Transverse colon (tissue), 4 donors: ENCODE measurements around the gene P2RX2. TPM values are rescaled to one million over a fixed set of nuclear protein-coding genes. Genes with fewer than 3 reads are reported as not detected.

Experiments used
- DNase-seq: peaks from one replicate; pipeline ENCODE4 v3.0.0-alpha.2; 2019
- H3K27ac ChIP-seq, 4 donors: fragments of 200-600 bp; sonication (generic); 2 replicates each; pipeline ENCODE4 v1.5.1; 2016 to 2018; ENCODE audit warnings: inconsistent platforms in 4 of 4
- H3K27me3 ChIP-seq: fragments of 200-600 bp; sonication (generic); 2 replicates; pipeline ENCODE4 v1.5.1; 2017; ENCODE audit warnings: inconsistent platforms
- H3K36me3 ChIP-seq, 4 donors: fragments of 200-600 bp; sonication (generic); 2 replicates each; pipeline ENCODE4 v1.5.1; 2017 to 2019; ENCODE audit warnings: inconsistent platforms in 4 of 4
- H3K4me1 ChIP-seq, 4 donors: fragments of 200-600 bp; sonication (generic); 2 replicates each; pipeline ENCODE4 v1.5.1; 2017 to 2020; ENCODE audit warnings: inconsistent platforms in 4 of 4
- H3K4me3 ChIP-seq, 4 donors: fragments of 200-600 bp; sonication (generic); 1 replicate in 1 of 4; 2 replicates in 3 of 4; pipeline versions ENCODE4 v1.5.1 to v1.6.1; 2017 to 2019; ENCODE audit warnings: inconsistent platforms in 4 of 4
- H3K9me3 ChIP-seq, 2 donors: fragments of 200-600 bp; sonication (generic); 2 replicates each; pipeline ENCODE4 v1.5.1; 2017 to 2019; ENCODE audit warnings: inconsistent platforms in 2 of 2
- CTCF ChIP-seq, 5 experiments: fragments of 200-600 bp in 3 of 5; fragments of 450-650 bp in 2 of 5; sonication (generic) in 3 of 5; IDR thresholded peaks; 1 replicate in 2 of 5; 2 replicates in 3 of 5; pipeline ENCODE4 v1.5.1; 2016 to 2017; ENCODE audit warnings: antibody characterized with exemption in 5 of 5, inconsistent platforms in 3 of 5, mild to moderate bottlenecking in 2 of 5, moderate library complexity in 1 of 5
- EP300 ChIP-seq: sonication (generic); formaldehyde crosslinking; IDR thresholded peaks from one replicate; pipeline ENCODE4 v1.6.1; 2017; ENCODE audit warnings: antibody characterized with exemption, low read depth
- POLR2A ChIP-seq: fragments of 450-650 bp; IDR thresholded peaks from one replicate; pipeline ENCODE4 v1.6.1; 2016; ENCODE audit warnings: antibody characterized with exemption, mild to moderate bottlenecking, moderate library complexity
- POLR2AphosphoS5 ChIP-seq, 3 donors: sonication (generic); formaldehyde crosslinking; IDR thresholded peaks; one replicate each; pipeline ENCODE4 v1.6.1; 2016; ENCODE audit warnings: antibody characterized with exemption in 3 of 3
- WGBS, 2 donors: methylation state at CpG; one replicate each; pipeline ENCODE4 v1.1.5; 2018; ENCODE audit warnings: low coverage in 1 of 2; 5-methylcytosine and 5-hydroxymethylcytosine counted together
- in situ Hi-C, 4 donors: fragments of 200-750 bp; cut with MboI; loops; one replicate each; pipeline versions ENCODE4 v1.15.0 to v1.15.1; 2017; ENCODE audit warnings: low sequenced_read_pairs in 3 of 4, low pct_ligation_motif_present in 1 of 4, low pct_unique_long_range_greater_than_20kb in 1 of 4
- intact Hi-C: fragments of 100-400 bp; cut with DNase I; formaldehyde crosslinking; loops from one replicate; pipeline ENCODE4 v1.15.1; 2023; ENCODE audit warnings: low total_unique reads
- total RNA-seq, 4 donors: library from RNA; depleted of rRNA; stranded (reverse); fragments of >200 nt; gene quantifications; one replicate each; pipeline ENCODE4 v1.1.0, GENCODE V29; 2016

Gene P2RX2
- total RNA-seq, 4 donors from 2014 or later = 0.96 to 2.1 TPM; not detected in 2

GRCh38 chr12:132639956-132640520, 21.5 kb downstream of the P2RX2 start:
- H3K27ac ChIP-seq = no peak overlapping the region
- H3K4me1 ChIP-seq = no peaks in the 10 kb centered on the region
- no peaks in the 10 kb centered on the region for H3K9me3 ChIP-seq
- DNase-seq = no peak
- no peak for TF ChIP-seq POLR2AphosphoS5 (IDR thresholded peaks at IDR 0.05)
- TF ChIP-seq CTCF (IDR thresholded peaks at IDR 0.05) = no peak
- TF ChIP-seq POLR2A = no peak
- TF ChIP-seq EP300 = no peak
- H3K27me3 ChIP-seq = no peaks in the 10 kb centered on the region
- intact Hi-C loops (no loop called here), in situ Hi-C loops (no loop called here)
- peaks cover 0 to 20% (median 8%) of the 10 kb centered on the region in 4 donors for H3K36me3 ChIP-seq
- no peak overlapping the region for H3K4me3 ChIP-seq
- 80 to 83% methylated on average over 1 to 12 of the region's 12 CpGs for WGBS, 2 donors

GRCh38 chr12:132640936-132641335, 22.4 kb downstream of the P2RX2 start:
- Histone ChIP-seq H3K9me3 (no peaks in the 10 kb centered on the region), H3K4me1 (no peaks in the 10 kb centered on the region), H3K36me3 (peaks cover 0 to 15% (median 6%) of the 10 kb centered on the region in 4 donors), H3K27ac (no peak overlapping the region), H3K27me3 (no peaks in the 10 kb centered on the region), H3K4me3 (no peak overlapping the region)
- no peak for TF ChIP-seq POLR2AphosphoS5 (IDR thresholded peaks at IDR 0.05)
- TF ChIP-seq POLR2A = no peak
- TF ChIP-seq EP300 = no peak
- no peak for TF ChIP-seq CTCF (IDR thresholded peaks at IDR 0.05)
- WGBS, 2 donors = 80% methylated on average over 10 of the region's 10 CpGs; no CpG with 5 or more reads in 1 of the 2 donors
- in situ Hi-C loops (no loop called here), intact Hi-C loops (no loop called here)
- no peak for DNase-seq

- DNase-seq = no peak
- H3K4me3 ChIP-seq = no peak overlapping the region
- intact Hi-C loops (no loop called here), in situ Hi-C loops (no loop called here)
- H3K27ac ChIP-seq = no peak overlapping the region
- H3K4me1 ChIP-seq = no peaks in the 10 kb centered on the region
- H3K36me3 ChIP-seq = peaks cover 0 to 17% (median 8%) of the 10 kb centered on the region in 4 donors
- H3K9me3 ChIP-seq = no peaks in the 10 kb centered on the region
- TF ChIP-seq POLR2AphosphoS5 (IDR thresholded peaks at IDR 0.05) (no peak), EP300 (no peak), POLR2A (no peak), CTCF (IDR thresholded peaks at IDR 0.05) (no peak)
- H3K27me3 ChIP-seq = no peaks in the 10 kb centered on the region
- whole genome bisulfite sequencing, 2 donors = 96% methylated on average over 28 of the region's 28 CpGs; no CpG with 5 or more reads in 1 of the 2 donors
Observed at GRCh38 chr12:132641811-132642650, 23.5 kb downstream of the P2RX2 start.

- TF ChIP-seq CTCF (IDR thresholded peaks at IDR 0.05) = no peak
- no peak for TF ChIP-seq POLR2A
- no peak for TF ChIP-seq POLR2AphosphoS5 (IDR thresholded peaks at IDR 0.05)
- no peak for TF ChIP-seq EP300
- no peaks in the 10 kb centered on the region for H3K27me3 ChIP-seq
- intact Hi-C loops = no loop called here
- no peaks in the 10 kb centered on the region for H3K4me1 ChIP-seq
- no peaks in the 10 kb centered on the region for H3K9me3 ChIP-seq
- whole genome bisulfite sequencing, 2 donors = 89 to 97% methylated on average over 7 to 23 of the region's 30 CpGs
- H3K4me3 ChIP-seq = no peak overlapping the region
- H3K27ac ChIP-seq = no peak overlapping the region
- in situ Hi-C loops = no loop called here
- DNase-seq = no peak
- peaks cover 0 to 25% (median 8%) of the 10 kb centered on the region in 4 donors for H3K36me3 ChIP-seq
Observed at GRCh38 chr12:132642846-132643835, 24.6 kb downstream of the P2RX2 start.
